HepG2 (cell line): ENCODE results near the gene ZNF419. TPM values are rescaled to one million over a fixed set of nuclear protein-coding genes. Genes with fewer than 3 reads are reported as not detected.
"Not testable (repeated sequence)": the region's sequence is repeated elsewhere in the genome, so short reads cannot be mapped to it uniquely, and the experiment has no call there.

Source experiments
- ATAC-seq: fragments of 200-7000 bp; cut with Tn5 transposase; 3 replicates; pipeline ENCODE4 v1.9.1; 2020; ENCODE audit warnings: mild to moderate bottlenecking, moderate library complexity
- BruUV-seq: library from RNA; stranded (reverse); fragments of 400-500 nt; replicated peaks from 2 replicates; lab custom pipeline; 2021; lab: Mats Ljungman, UMichigan
- CTCF ChIA-PET: fragments of 300-600 bp; formaldehyde crosslinking; extraction: SDS; loops from one replicate; lab custom pipeline; 2021; ENCODE audit warnings: low total read pairs, inconsistent platforms, low intra/inter-chr PET ratio; lab: Yijun Ruan, JAX
- POLR2A ChIA-PET: fragments of 350-600 bp; sonication (Branson Sonifier 250); formaldehyde crosslinking; loops from one replicate; lab custom pipeline; 2020; ENCODE audit warnings: antibody characterized with exemption, inconsistent platforms; lab: Yijun Ruan, JAX
- DNase-seq: peaks from one replicate; pipeline ENCODE4 v3.0.0-alpha.2; 2015; ENCODE audit warnings: low spot score
- FAIRE-seq: peaks from 3 replicates; lab custom pipeline; 2011; peaks lifted over from hg19 to GRCh38; lab: Jason Lieb, UNC
- H2AFZ ChIP-seq: one replicate; pipeline ENCODE4 v1.6.1; 2011; ENCODE audit warnings: low read length, inconsistent platforms
- H3K27ac ChIP-seq: fragments of 300-600 bp; 3 replicates; pipeline ENCODE4 v1.8.0; 2011; ENCODE audit warnings: mixed run types, mild to moderate bottlenecking, mixed read lengths, low read length, inconsistent platforms; ENCODE audit not compliant: insufficient read depth; ENCODE audit errors: extremely low read length
- H3K27me3 ChIP-seq, 2 experiments: fragments of 200-600 bp in 1 of 2; 2 replicates in 1 of 2; 3 replicates in 1 of 2; pipeline versions ENCODE4 v1.6.0 to v1.8.0; 2011; ENCODE audit warnings: low read length in 2 of 2, mild to moderate bottlenecking in 2 of 2, moderate library complexity in 2 of 2, inconsistent platforms in 1 of 2; ENCODE audit not compliant: insufficient read depth in 2 of 2, control insufficient read depth in 1 of 2
- H3K36me3 ChIP-seq, 2 experiments: fragments of 200-600 bp in 1 of 2; replicated peaks in 1 of 2; 2 replicates in 1 of 2; 3 replicates in 1 of 2; pipeline versions ENCODE4 v1.5.1 to v1.8.0; 2011; ENCODE audit warnings: low read length in 2 of 2, inconsistent platforms in 1 of 2; ENCODE audit not compliant: insufficient read depth in 2 of 2, control insufficient read depth in 1 of 2
- H3K4me1 ChIP-seq: 2 replicates; pipeline ENCODE4 v1.5.1; 2012; ENCODE audit warnings: low read length, inconsistent platforms; ENCODE audit not compliant: insufficient read depth
- H3K4me2 ChIP-seq: 2 replicates; pipeline ENCODE4 v1.6.0; 2011; ENCODE audit warnings: low read depth, low read length, inconsistent platforms
- H3K4me3 ChIP-seq, 3 experiments: fragments of 200-600 bp in 1 of 3; sonication (generic), shearing (Covaris generic) in 1 of 3; replicated peaks in 1 of 3; 2 replicates each; pipeline ENCODE4 v1.5.1; 2011 to 2016; ENCODE audit warnings: low read length in 3 of 3, inconsistent platforms in 2 of 3, low read depth in 2 of 3, mild to moderate bottlenecking in 2 of 3, control low read depth in 1 of 3, mixed read lengths in 1 of 3; ENCODE audit not compliant: insufficient read depth in 1 of 3
- H3K79me2 ChIP-seq: one replicate; pipeline ENCODE4 v1.6.1; 2011; ENCODE audit warnings: low read length, inconsistent platforms; ENCODE audit not compliant: insufficient read depth
- H3K9ac ChIP-seq: 2 replicates; pipeline ENCODE4 v1.6.0; 2011; ENCODE audit warnings: mild to moderate bottlenecking, low read depth, low read length, inconsistent platforms; ENCODE audit not compliant: insufficient read depth
- H3K9me3 ChIP-seq: 2 replicates; pipeline ENCODE4 v1.5.1; 2012; ENCODE audit warnings: mild to moderate bottlenecking, low read length
- H4K20me1 ChIP-seq: 2 replicates; pipeline ENCODE4 v1.6.0; 2011; ENCODE audit warnings: inconsistent platforms, mild to moderate bottlenecking, low read length, moderate library complexity; ENCODE audit not compliant: insufficient read depth
- AHR ChIP-seq: IDR thresholded peaks from 2 replicates; pipeline ENCODE4 v1.6.1; 2018; ENCODE audit warnings: missing genetic modification reagents, missing compliant biosample characterization
- ATF7-NPFF ChIP-seq: sonication (generic); formaldehyde crosslinking; IDR thresholded peaks from 2 replicates; pipeline ENCODE4 v1.8.1; 2023; ENCODE audit warnings: mild to moderate bottlenecking, low read depth, missing genetic modification reagents, moderate library complexity
- KLF12 ChIP-seq: sonication (generic); formaldehyde crosslinking; IDR thresholded peaks from 2 replicates; pipeline ENCODE4 v1.4.0; 2020; ENCODE audit warnings: missing genetic modification reagents, borderline replicate concordance
- NBN ChIP-seq: fragments of 450-650 bp; conservative IDR thresholded peaks from 2 replicates; pipeline ENCODE4 v1.6.1; 2017
- NFYC ChIP-seq: IDR thresholded peaks from 2 replicates; pipeline ENCODE4 v1.6.1; 2016; ENCODE audit warnings: missing genetic modification reagents, missing compliant biosample characterization
- ZNF337 ChIP-seq: sonication (generic); formaldehyde crosslinking; IDR thresholded peaks from 2 replicates; pipeline ENCODE4 v1.5.1; 2020; ENCODE audit warnings: missing genetic modification reagents, low read depth, mild to moderate bottlenecking, borderline replicate concordance
- ZNF83 ChIP-seq: sonication (generic); formaldehyde crosslinking; IDR thresholded peaks from 2 replicates; pipeline ENCODE4 v1.4.0; 2020; ENCODE audit warnings: missing genetic modification reagents, mild to moderate bottlenecking, borderline replicate concordance
- ZSCAN21 ChIP-seq: sonication (generic); formaldehyde crosslinking; IDR thresholded peaks from 2 replicates; pipeline ENCODE4 v1.8.0; 2022; ENCODE audit warnings: mild to moderate bottlenecking, missing genetic modification reagents, moderate library complexity, borderline replicate concordance
- WGBS: methylation state at CpG from one replicate; pipeline ENCODE4 v1.1.6; 2017; ENCODE audit warnings: low lambda C conversion rate; 5-methylcytosine and 5-hydroxymethylcytosine counted together
- in situ Hi-C: cut with HindIII; loops from 2 replicates; pipeline ENCODE4 v1.10.0; 2017; ENCODE audit warnings: low pct_unique_long_range_greater_than_20kb; ENCODE audit not compliant: extremely low pct_ligation_motif_present
- intact Hi-C: fragments of 100-400 bp; cut with micrococcal nuclease; formaldehyde crosslinking; loops from one replicate; pipeline ENCODE4 v1.10.0; 2022; ENCODE audit not compliant: unreplicated experiment
- polyA plus RNA-seq, 8 experiments: library from polyadenylated mRNA; depleted of rRNA in 3 of 8; stranded (reverse) in 7 of 8; unstranded in 1 of 8; fragments of >200 nt; fragmentation: Illumina TruSeq in 4 of 8; extraction: Trizol in 4 of 8; gene quantifications; 2 replicates each; pipeline versions ENCODE4 v1.2.1 to v1.2.3, GENCODE V29; 2011 to 2016; ENCODE audit warnings: low read depth in 4 of 8, missing spikeins in 1 of 8, mixed read lengths in 1 of 8; ENCODE audit not compliant: insufficient read depth in 1 of 8
- total RNA-seq, 5 experiments: library from RNA; depleted of rRNA; stranded (reverse); fragments of >200 nt; fragmentation: Illumina TruSeq; extraction: Trizol; gene quantifications; 2 replicates each; pipeline ENCODE4 v1.2.3, GENCODE V29; 2016; ENCODE audit warnings: low read depth in 1 of 5
- TF ChIP-seq, protein P1 (sequence below), 2 experiments: IDR thresholded peaks; 2 replicates each; pipeline ENCODE4 v1.6.1; 2011 to 2012; ENCODE audit warnings: low read length in 2 of 2, borderline replicate concordance in 1 of 2, low read depth in 1 of 2, mild to moderate bottlenecking in 1 of 2, moderate library complexity in 1 of 2
- TF ChIP-seq, protein P2 (sequence below): sonication (generic); formaldehyde crosslinking; IDR thresholded peaks from 2 replicates; pipeline ENCODE4 v1.4.0; 2020; ENCODE audit warnings: mild to moderate bottlenecking, missing genetic modification reagents, borderline replicate concordance

Gene ZNF419
- total and polyA plus RNA-seq, 2 of the 13 experiments (the other 11 are each of a cell fraction or from before 2014, with no cell fraction given): 8.5 to 8.8 TPM

DNA sequence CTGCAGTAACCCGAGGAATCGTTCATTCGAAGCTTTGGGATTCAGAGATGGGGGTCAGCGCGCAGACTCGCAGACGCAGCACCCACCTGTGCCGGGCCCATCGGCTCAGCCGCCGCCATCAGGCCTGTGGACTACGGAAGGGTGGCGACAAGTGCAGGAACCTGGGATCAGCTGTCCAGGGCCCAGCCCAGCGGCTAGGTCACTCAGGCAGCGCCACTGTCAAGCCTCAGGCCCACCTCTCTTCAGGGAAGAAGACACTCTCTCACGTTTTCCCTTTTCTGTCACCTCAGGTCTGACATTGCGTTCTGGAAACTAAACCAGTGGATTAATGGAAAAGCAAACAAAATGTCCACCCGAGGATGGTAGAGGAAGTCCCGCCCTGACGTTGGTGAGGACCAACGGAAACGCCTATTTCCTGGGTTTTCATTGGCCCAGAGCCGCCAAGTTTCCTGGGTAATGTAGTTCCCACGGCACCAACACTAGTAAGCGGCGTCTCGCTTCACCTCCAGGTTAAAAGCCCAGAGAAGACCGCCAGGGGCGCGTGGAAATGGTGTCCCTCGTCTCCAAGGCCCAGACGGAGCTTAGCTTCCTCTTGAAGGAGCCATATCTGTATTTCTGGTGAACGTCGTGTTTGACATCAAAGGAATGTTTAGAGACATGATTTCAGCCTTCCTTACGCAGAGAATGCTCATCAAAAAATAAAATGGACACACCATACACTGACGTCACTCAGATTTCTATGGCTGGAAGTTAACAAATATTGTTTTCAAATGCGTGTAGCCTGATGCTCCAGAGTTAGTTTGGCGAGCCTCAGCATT lies 10.2 kb upstream of the ZNF419 start, which contains the start of gene ZNF772 (continued):
- TF ChIP-seq, protein P1, sequence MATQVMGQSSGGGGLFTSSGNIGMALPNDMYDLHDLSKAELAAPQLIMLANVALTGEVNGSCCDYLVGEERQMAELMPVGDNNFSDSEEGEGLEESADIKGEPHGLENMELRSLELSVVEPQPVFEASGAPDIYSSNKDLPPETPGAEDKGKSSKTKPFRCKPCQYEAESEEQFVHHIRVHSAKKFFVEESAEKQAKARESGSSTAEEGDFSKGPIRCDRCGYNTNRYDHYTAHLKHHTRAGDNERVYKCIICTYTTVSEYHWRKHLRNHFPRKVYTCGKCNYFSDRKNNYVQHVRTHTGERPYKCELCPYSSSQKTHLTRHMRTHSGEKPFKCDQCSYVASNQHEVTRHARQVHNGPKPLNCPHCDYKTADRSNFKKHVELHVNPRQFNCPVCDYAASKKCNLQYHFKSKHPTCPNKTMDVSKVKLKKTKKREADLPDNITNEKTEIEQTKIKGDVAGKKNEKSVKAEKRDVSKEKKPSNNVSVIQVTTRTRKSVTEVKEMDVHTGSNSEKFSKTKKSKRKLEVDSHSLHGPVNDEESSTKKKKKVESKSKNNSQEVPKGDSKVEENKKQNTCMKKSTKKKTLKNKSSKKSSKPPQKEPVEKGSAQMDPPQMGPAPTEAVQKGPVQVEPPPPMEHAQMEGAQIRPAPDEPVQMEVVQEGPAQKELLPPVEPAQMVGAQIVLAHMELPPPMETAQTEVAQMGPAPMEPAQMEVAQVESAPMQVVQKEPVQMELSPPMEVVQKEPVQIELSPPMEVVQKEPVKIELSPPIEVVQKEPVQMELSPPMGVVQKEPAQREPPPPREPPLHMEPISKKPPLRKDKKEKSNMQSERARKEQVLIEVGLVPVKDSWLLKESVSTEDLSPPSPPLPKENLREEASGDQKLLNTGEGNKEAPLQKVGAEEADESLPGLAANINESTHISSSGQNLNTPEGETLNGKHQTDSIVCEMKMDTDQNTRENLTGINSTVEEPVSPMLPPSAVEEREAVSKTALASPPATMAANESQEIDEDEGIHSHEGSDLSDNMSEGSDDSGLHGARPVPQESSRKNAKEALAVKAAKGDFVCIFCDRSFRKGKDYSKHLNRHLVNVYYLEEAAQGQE (IDR thresholded peaks at IDR 0.05; ENCODE audit: borderline replicate concordance in 1 of 2, low read depth in 1 of 2, low read length in 2 of 2): no peak
- TF ChIP-seq ZNF337 (CRISPR knock-in tag) (no peak), NFYC (CRISPR knock-in tag) (peak; percentile 96), ZNF83 (CRISPR knock-in tag) (0 out of 2 replicates have a peak, but pooled peaks have one; percentile 31), KLF12 (CRISPR knock-in tag) (peak; percentile 74; the same call in 1 of the 2 replicates), ATF7-NPFF (CRISPR knock-in tag) (no peak), NBN (no peak), ZSCAN21 (CRISPR knock-in tag) (no peak), AHR (CRISPR knock-in tag) (no peak)
- TF ChIP-seq, protein P2, sequence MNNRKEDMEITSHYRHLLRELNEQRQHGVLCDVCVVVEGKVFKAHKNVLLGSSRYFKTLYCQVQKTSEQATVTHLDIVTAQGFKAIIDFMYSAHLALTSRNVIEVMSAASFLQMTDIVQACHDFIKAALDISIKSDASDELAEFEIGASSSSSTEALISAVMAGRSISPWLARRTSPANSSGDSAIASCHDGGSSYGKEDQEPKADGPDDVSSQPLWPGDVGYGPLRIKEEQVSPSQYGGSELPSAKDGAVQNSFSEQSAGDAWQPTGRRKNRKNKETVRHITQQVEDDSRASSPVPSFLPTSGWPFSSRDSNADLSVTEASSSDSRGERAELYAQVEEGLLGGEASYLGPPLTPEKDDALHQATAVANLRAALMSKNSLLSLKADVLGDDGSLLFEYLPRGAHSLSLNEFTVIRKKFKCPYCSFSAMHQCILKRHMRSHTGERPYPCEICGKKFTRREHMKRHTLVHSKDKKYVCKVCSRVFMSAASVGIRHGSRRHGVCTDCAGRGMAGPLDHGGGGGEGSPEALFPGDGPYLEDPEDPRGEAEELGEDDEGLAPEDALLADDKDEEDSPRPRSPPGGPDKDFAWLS (CRISPR knock-in tag): no peak

DNA sequence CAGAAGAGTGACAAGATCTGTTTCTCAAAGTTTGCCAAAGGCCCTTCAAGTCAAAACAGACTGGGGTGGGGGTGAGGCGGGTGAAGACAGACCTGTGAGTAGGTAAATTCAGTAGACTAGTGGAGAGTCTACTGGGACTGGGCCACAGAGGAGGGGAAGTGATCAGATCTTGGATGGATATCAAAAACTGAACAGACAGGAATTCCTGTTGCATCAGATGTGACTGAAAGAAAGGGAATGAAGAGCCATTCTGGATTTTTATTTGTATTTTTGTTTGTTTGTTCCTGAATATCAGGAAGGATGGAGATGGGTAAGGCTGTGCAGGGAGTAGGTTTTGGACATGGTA lies 722 bp downstream of the ZNF419 start:
- H3K27ac ChIP-seq, H3K79me2 ChIP-seq, H3K9me3 ChIP-seq, H3K4me1 ChIP-seq, in situ Hi-C loops, H4K20me1 ChIP-seq, FAIRE-seq, intact Hi-C loops, H3K27me3 ChIP-seq, DNase-seq, CTCF ChIA-PET, H2AFZ ChIP-seq: not testable (repeated sequence)
- Histone ChIP-seq H3K4me3 (peak overlapping the region; percentile 39 to 61 (median 50); a peak in 5 of 6 replicates), H3K36me3 (peaks cover 5 to 26% of the 10 kb centered on the region in 2 experiments; a peak in 4 of 5 replicates), H3K4me2 (peak overlapping the region; percentile 82), H3K9ac (peak overlapping the region; percentile 59)
- BruUV-seq: TSS peak; percentile 58
- no CpG with 5 or more reads among the region's 1 CpG for WGBS
- POLR2A ChIA-PET: interaction anchor here (1.1 kb wide), 1 partner anchor 11 kb away, joined by 9 read pairs; the partner anchor contains the start of gene ZNF773
- ATAC-seq: peak; percentile 35; the same call in 2 of the 3 replicates
